Measurements from ENCODE around the gene TGFBR2. TPM values are rescaled to one million over a fixed set of nuclear protein-coding genes. Genes with fewer than 3 reads are reported as not detected.
A peak's percentile ranks its signal among the peaks of the same experiment; 100 is the strongest.

The TGFBR2 gene
- total and polyA plus RNA-seq, 2 of the 13 experiments (the other 11 are each of a cell fraction or from before 2014, with no cell fraction given), result 82.2 to 187 TPM

DNA sequence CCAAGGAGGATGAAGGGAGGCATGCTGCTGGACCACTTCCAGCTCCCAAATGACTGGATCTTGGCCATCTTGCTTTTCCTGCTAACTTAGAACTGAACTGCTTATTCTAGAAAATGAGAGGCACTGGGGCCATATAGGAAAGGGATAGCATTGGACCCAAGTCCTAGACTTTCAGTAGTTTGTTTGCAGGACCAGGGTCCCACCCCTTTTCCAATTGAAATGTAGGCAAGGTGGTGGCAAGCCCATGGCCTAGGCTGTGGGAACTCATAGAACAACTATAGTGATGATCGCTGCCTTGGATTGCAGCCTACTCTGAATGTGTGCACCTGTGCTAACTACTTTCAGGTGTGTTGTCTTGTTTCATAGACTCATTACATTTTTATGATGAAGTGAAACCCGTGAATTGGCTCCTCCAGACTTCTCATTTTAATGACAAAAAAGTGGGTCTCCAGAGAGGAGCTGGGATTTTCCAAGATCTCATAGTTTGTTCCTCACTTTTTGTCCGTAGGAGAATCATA, 50.3 kb downstream of the TGFBR2 start (continued):
- TF ChIP-seq ESRRA (CRISPR knock-in tag; IDR thresholded peaks at IDR 0.05; ENCODE audit: low read depth) (no peak), ZNF263 (CRISPR knock-in tag; IDR thresholded peaks at IDR 0.05) (no peak)
- TF ChIP-seq, protein P1, sequence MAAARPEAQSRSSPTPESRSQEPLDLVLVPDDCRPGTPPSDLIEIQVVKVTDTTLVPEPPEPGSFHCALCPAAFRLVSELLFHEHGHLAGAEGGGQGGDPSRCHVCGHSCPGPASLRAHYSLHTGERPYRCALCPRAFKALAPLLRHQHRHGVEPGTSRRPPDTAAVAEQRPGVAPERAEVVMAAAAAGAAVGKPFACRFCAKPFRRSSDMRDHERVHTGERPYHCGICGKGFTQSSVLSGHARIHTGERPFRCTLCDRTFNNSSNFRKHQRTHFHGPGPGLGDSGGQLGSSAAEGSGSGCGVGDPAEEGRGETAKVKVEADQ (CRISPR knock-in tag; IDR thresholded peaks at IDR 0.05; ENCODE audit: borderline replicate concordance), result no peak

DNA sequence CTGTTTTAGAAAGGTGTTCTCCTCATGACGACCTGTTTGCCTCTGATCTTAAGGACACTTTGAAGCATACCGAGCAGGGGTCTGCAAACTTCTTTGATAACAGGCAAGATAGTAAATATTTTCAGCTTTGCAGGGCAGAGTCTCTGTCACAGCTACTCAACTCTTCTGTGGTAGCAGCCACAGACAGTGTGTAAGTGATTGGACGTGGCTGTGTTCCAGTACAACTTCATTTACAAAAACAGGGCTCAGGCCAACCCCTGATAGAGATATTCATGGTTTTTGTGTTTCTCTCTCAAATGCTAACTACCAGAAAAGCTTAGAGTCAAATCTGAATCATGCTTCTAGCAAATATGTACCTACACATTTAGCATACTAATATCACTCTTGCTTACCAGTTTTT, 51.5 kb downstream of the TGFBR2 start:
- H2AFZ ChIP-seq (ENCODE audit: low read length), result no peak overlapping the region
- DNase-seq (ENCODE audit: low spot score) (no peak), ATAC-seq (peak; percentile 9; the same call in 2 of the 3 replicates), FAIRE-seq (no peak)
- peaks cover 79% of the 10 kb centered on the region for H3K4me1 ChIP-seq (ENCODE audit: insufficient read depth, low read length)
- H3K9ac ChIP-seq (ENCODE audit: insufficient read depth, low read depth, low read length), result no peak overlapping the region
- peaks cover 90% of the 10 kb centered on the region for H3K79me2 ChIP-seq (ENCODE audit: insufficient read depth, low read length)
- H3K36me3 ChIP-seq (replicated peaks in 1 of 2; ENCODE audit: control insufficient read depth in 1 of 2, insufficient read depth in 2 of 2, low read length in 2 of 2), result peaks cover 46 to 96% of the 10 kb centered on the region in 2 experiments
- 77% methylated on average over 3 of the region's 3 CpGs for WGBS (ENCODE audit: low lambda C conversion rate)
- ChIA-PET POLR2A (interaction anchor here (1.1 to 1.5 kb wide), 2 partner anchors 10 to 398 kb away, joined by 4 to 6 read pairs; no protein-coding TSS in a partner anchor), CTCF (ENCODE audit: low intra/inter-chr PET ratio, low total read pairs) (no interaction called here)
- BruUV-seq (replicated peaks), result no TSS peak
- no peak overlapping the region for H3K4me2 ChIP-seq (ENCODE audit: low read depth, low read length)
- H3K4me3 ChIP-seq (replicated peaks in 1 of 3; ENCODE audit: insufficient read depth in 1 of 3, low read depth in 2 of 3, low read length in 3 of 3), result no peak overlapping the region
- TF ChIP-seq AGO2 (optimal IDR thresholded peaks at IDR 0.05; ENCODE audit: low read depth, low read length) (peak; percentile 14), ZBTB42 (CRISPR knock-in tag; IDR thresholded peaks at IDR 0.05) (no peak), RBM22 (optimal IDR thresholded peaks at IDR 0.05; ENCODE audit: low read length) (peak; percentile 92), ZBTB4 (CRISPR knock-in tag; IDR thresholded peaks at IDR 0.05; ENCODE audit: borderline replicate concordance) (no peak), RCOR2 (CRISPR knock-in tag; IDR thresholded peaks at IDR 0.05) (no peak), ZFP1 (CRISPR knock-in tag; IDR thresholded peaks at IDR 0.05) (no peak)
- peaks cover 89% of the 10 kb centered on the region for H4K20me1 ChIP-seq (ENCODE audit: insufficient read depth, low read length)
- intact Hi-C loops (cut with micrococcal nuclease; ENCODE audit: unreplicated experiment), result loop anchor here (5.0 kb wide), 1 partner anchor 616 kb away; no protein-coding TSS in a partner anchor
- H3K27me3 ChIP-seq (ENCODE audit: control insufficient read depth in 1 of 2, insufficient read depth in 2 of 2, low read length in 2 of 2), result no peaks in the 10 kb centered on the region
- no peaks in the 10 kb centered on the region for H3K9me3 ChIP-seq (ENCODE audit: low read length)
- in situ Hi-C loops (cut with HindIII; ENCODE audit: extremely low pct_ligation_motif_present, low pct_unique_long_range_greater_than_20kb), result no loop called here
- H3K27ac ChIP-seq (ENCODE audit: extremely low read length, insufficient read depth, low read length), result peak overlapping the region; percentile 34

Measured in HepG2 (cell line).